Hematopoietic multipotent progenitor cell treated with erythropoietin and hydrocortisone succinate and interleukin-3 and kit ligand, for 17 days (in vitro differentiated cells): ENCODE data around the gene TAPBP.
"Not testable (repeated sequence)": the region's sequence is repeated elsewhere in the genome, so short reads cannot be mapped to it uniquely, and the experiment has no call there.

ENCODE experiments used
- DNase-seq: peaks from one replicate; pipeline ENCODE4 v3.0.0-alpha.2; 2015; ENCODE audit warnings: low spot score

TAPBP gene

DNA sequence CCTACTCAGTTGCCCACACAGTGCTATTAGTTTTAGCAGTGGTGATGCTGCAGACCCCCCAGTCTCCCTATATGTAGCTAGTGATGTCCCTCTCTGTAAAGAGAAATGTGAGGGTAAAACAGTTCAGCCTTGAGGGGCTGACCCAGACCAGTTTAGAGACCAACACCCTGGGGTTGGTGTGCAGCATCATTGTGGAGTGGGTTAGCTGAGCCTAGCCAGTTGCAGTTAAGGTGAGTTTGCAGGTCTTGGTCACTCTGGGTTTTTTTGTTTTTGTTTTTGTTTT, 37.4 kb downstream of the TAPBP start:
- DNase-seq, result no peak

GRCh38 chr6:33275795-33276580, 37.9 kb downstream of the TAPBP start:
- not testable (repeated sequence) for DNase-seq

- no peak for DNase-seq
Observed at GRCh38 chr6:33273924-33274902, 39.7 kb downstream of the TAPBP start.

GRCh38 chr6:33273129-33273923, 40.6 kb downstream of the TAPBP start:
- no peak for DNase-seq

DNA sequence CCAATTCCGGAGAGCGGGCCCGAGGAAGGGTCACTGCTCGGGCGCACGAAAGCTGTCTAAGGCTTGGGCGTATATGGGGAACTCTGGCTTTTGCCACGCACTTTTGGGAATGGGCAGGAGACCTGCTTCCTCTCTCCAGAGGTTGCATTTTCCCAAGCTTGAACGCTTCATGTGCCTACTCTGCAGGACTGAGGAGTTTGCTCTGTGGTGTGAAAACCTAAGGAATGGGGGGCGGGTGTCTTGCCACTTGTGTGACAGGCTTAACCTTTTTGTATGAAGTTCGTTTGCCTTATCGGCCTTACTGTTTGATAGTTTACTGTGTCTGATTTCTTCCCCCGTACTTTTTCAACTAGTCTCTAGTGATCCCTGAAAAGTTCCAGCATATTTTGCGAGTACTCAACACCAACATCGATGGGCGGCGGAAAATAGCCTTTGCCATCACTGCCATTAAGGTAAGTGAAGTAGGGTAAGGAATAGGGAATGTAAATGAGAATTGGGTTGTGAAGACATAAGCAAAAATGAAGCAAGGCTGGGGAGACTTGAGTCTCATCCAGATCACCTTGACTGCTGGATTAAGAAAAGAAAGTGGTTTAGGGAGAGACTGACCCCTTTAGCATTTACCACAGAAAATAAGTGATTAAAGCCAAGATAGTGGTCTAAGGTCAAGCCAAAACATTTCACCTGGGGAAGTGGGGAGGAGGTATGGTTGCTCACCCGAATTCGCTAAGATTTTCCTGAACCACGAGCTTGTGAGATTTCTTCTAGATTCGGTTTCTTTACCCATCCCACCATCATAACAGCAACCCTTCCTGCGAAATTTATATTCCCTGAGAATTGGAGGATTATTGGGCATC, 41.4 kb downstream of the TAPBP start:
- no peak for DNase-seq

DNA sequence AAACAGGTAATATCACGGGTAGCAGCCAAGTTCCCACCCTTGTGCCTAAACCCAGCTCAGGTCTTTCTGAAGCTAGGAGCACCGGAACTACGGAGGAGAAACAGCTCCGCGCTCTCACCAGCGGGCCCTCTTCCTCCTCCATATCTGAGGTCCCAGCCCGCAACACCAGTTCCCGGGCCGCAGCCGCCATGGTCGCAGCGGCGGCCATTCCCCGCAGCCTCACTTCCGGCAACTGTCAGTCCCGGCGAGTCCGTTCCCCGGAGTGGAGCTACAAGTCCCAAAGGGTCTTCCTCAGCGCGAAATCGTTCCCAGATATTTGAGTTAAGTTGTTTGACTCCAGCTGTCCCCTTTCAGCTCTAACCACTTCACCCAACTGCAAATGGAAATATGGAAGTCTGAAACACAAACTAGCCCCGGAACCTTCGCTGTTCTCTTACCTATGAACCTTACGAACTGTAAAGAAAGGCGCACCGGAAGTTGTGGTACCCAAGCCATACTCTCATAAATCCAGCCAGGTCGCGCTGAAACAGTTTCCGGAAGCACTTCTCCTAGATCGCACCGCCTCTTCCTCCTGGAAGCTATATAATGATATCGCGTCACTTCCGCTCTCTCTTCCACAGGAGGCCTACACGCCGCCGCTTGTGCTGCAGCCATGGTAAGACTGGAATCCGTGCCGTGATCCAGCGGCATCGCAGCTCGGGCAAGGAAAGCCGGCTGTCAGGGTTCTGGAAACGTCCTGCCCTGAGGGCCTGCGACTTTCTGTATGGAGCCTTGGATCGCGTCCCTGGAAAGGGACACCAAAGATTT, 42.2 kb downstream of the TAPBP start, which contains the start of the genes RPS18 and VPS52:
Gene RPS18, plus strand, starts transcription at position 608 of the 807 bp plus-strand sequence. Its CDS starts 45 bp downstream, at position 653.
Gene VPS52, minus strand, starts transcription at position 409 of the 807 bp plus-strand sequence. Its CDS starts 201 bp downstream, at position 208.
- peak; percentile 99 for DNase-seq

GRCh38 chr6:33271117-33271467, 42.8 kb downstream of the TAPBP start:
- no peak for DNase-seq

GRCh38 chr6:33264015-33264414, 49.9 kb downstream of the TAPBP start:
- no peak for DNase-seq

DNA sequence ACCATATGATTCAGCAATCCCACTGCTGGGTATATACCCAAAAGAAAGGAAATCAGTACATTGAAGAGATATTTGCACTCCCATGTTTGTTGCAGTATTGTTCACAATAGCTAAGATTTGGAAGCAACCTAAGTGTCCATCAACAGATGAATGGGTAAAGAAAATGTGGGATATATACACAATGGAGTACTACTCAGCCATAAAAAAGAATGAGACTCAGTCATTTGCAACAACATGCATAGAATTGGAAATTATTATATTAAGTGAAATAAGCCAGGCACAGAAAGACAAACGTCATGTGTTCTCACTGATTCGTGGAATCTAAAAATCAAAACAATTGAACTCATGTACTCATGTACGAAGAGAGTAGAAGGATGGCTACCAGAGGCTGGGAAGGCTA, 51.4 kb downstream of the TAPBP start:
- DNase-seq, result not testable (repeated sequence)

DNA sequence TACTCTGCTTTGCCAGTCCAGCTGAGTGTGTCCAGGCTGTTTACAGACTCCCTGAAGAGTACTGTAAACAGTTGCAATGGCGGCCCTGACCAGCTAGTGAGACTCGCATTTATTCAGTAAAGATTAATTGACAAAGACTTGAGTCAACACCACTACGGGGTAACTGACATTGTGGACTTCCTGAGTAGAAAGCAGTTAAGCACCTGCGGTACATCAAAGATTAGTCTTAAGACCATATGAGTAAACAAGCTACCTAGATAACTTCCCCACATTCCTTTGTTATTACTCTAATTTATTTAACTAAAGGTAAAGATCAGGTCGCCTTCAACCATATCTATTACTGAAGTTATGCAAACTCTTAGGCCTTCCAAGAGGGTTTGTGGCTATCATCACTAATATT, 54.8 kb downstream of the TAPBP start:
- no peak for DNase-seq

- no peak for DNase-seq
Observed at GRCh38 chr6:33254591-33254990, 59.3 kb downstream of the TAPBP start.

DNA sequence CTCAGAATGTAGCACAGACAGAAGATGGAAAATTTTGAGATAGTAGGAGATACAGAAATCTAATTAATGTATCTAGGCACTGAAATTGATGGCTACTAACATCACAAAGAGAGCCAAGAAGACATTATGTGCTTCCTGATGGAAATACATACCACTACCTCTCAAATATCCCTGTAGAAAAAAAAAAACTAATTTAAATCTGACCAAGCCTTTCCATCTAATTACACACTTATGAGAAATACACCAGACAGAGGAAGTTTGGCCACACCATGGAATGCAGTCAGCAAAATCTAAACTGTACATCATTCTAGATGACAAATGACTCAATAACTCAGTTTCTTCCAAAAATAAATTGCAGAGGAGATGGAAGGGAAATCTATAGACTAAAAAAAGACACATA, 61.1 kb downstream of the TAPBP start:
- DNase-seq, result no peak

GRCh38 chr6:33251395-33252012, 62.4 kb downstream of the TAPBP start:
- no peak for DNase-seq

GRCh38 chr6:33250731-33251130, 63.1 kb downstream of the TAPBP start:
- no peak for DNase-seq

DNA sequence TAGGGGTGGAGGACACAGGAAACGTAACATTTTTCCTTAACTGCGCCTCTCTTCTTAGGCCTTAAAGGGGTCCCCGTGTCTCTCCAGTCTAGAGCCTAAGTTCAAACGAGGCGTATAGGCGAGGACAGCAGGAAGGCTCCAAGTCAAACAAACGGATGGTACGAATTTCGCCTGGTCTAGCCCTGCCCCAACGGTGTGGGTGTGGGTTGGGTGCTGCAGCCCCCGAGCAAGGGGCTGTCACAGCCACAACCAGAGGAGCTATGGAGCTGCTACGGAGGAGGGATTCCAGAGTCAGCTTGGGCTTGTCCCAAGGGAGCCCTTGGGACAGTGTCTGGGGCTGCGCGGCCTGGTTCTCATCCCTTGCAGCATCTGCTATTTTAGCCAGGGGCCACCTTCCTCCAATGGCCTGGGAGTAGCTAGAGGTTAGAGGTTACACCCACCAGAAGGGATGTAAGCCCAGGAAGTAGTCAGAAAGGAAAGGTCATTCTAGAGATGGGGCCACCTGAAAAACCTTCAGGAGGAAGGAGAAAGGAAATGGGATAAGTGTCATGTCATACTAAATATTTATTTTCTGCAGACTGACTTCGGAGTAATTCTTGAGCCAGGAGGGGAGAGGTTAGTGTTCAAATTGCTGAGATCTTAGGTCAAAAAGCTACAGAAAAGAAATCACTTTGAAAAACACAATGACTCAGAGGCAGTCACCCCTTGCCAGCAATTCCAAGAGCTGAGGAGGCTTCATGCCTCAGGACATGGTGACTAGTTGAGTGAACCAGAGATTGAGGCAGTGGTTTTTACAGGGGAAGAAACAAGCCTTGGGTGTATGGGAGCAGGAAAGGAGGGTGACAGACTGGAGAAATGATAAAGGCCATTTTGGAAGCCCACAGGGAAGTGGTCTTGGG, 63.9 kb downstream of the TAPBP start:
- peak; percentile 43 for DNase-seq
